ENCODE data around the gene TC2N. TPM values are rescaled to one million over a fixed set of nuclear protein-coding genes. Genes with fewer than 3 reads are reported as not detected.
A peak's percentile ranks its signal among the peaks of the same experiment; 100 is the strongest.
"Not testable (repeated sequence)": the region's sequence is repeated elsewhere in the genome, so short reads cannot be mapped to it uniquely, and the experiment has no call there.

Gene TC2N
- total RNA-seq, 2 donors from 2014 or later, result 178 to 214 TPM

GRCh38 chr14:91848504-91849001 lies 18.8 kb downstream of the TC2N start:
- Mint-ChIP-seq H3K4me1 (peaks cover 37% of the 10 kb centered on the region), H3K36me3 (ENCODE audit: low read depth) (peaks cover 4% of the 10 kb centered on the region), H3K27ac (no peak overlapping the region), H3K4me3 (no peak overlapping the region), H3K27me3 (no peaks in the 10 kb centered on the region)
- ATAC-seq (no peak), DNase-seq (no peak)
- H3K9me3 ChIP-seq (ENCODE audit: control insufficient read depth, low read length, poor library complexity, severe bottlenecking), result peaks cover 2% of the 10 kb centered on the region

DNA sequence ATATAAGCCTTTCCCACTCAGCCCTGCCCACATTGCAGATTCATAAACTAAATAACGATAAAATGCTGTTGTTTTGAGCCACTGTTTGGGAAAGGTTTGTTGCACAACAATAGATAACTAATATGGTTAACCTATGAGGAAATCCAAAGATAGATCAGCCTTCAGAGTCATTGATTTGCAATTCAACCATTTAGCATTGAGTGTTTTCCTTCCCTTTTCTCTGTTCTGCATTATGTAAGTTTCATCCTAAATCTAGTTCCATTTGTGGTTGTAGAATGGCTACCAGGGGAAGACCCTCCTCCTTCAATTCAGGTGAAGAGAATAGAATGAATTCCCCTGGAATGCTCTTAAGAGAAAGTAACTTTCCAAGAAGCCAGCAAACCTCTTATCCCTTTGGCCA lies 19.6 kb downstream of the TC2N start:
- Mint-ChIP-seq H3K36me3 (ENCODE audit: low read depth) (peaks cover 4% of the 10 kb centered on the region), H3K27ac (no peak overlapping the region), H3K4me1 (peaks cover 36% of the 10 kb centered on the region), H3K27me3 (no peaks in the 10 kb centered on the region), H3K4me3 (no peak overlapping the region)
- ATAC-seq, result no peak
- H3K9me3 ChIP-seq (ENCODE audit: control insufficient read depth, low read length, poor library complexity, severe bottlenecking), result no peaks in the 10 kb centered on the region
- no peak for DNase-seq

- Mint-ChIP-seq H3K4me3 (no peak overlapping the region), H3K36me3 (ENCODE audit: low read depth) (no peaks in the 10 kb centered on the region), H3K27ac (peak overlapping the region; percentile 66), H3K4me1 (peaks cover 44% of the 10 kb centered on the region), H3K27me3 (no peaks in the 10 kb centered on the region)
- H3K9me3 ChIP-seq (ENCODE audit: control insufficient read depth, low read length, poor library complexity, severe bottlenecking), result no peaks in the 10 kb centered on the region
- DNase-seq, result no peak
- no peak for ATAC-seq
Observed at GRCh38 chr14:91845652-91846051, 21.7 kb downstream of the TC2N start.

DNA sequence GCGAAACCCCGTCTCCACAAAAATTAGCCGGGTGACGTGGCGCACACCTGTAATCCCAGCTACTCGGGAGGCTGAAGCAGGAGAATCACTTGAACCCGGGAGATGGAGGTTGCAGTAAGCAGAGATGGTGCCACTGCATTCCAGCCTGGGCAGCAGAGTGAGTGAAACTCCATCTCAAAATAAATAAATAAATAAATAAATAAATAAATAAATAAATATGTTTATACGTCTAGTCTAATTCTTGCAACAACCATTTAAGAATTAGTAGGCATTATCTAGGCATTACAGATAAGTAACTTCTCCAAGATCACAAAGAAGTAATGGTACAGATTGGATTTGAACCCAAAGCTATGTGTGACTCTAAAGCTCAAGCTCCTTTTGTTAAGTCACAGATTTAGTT lies 22.3 kb downstream of the TC2N start:
- H3K27ac Mint-ChIP-seq; H3K9me3 ChIP-seq (ENCODE audit: control insufficient read depth, low read length, poor library complexity, severe bottlenecking); DNase-seq; H3K27me3 Mint-ChIP-seq; ATAC-seq; H3K36me3 Mint-ChIP-seq (ENCODE audit: low read depth); H3K4me3 Mint-ChIP-seq: not testable (repeated sequence)
- H3K4me1 Mint-ChIP-seq, result peaks cover 43% of the 10 kb centered on the region

GRCh38 chr14:91844029-91844428 lies 23.3 kb downstream of the TC2N start:
- Mint-ChIP-seq H3K4me1 (peaks cover 42% of the 10 kb centered on the region), H3K27ac (peak overlapping the region; percentile 84), H3K36me3 (ENCODE audit: low read depth) (no peaks in the 10 kb centered on the region), H3K4me3 (no peak overlapping the region), H3K27me3 (no peaks in the 10 kb centered on the region)
- no peak for ATAC-seq
- DNase-seq, result no peak
- H3K9me3 ChIP-seq (ENCODE audit: control insufficient read depth, low read length, poor library complexity, severe bottlenecking), result no peaks in the 10 kb centered on the region

DNA sequence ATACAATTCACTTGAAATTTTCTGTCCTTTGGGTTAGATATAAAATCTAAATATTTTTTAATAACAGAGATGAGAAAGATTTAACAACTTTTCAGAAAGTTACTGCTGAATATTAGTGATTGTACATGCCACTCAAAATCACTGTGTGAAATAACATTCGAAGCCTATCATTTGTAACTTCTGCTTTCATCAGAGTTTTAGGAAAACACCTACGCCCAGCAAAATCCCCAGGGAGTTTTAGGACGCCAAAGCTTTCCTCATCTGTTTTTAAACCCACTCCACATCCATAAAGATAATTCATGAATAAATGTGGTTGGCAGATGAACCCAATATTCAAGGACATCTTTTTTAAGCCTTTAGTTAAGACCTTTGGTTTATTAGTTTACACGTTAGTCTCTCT lies 23.9 kb downstream of the TC2N start:
- ATAC-seq (no peak), DNase-seq (no peak)
- no peaks in the 10 kb centered on the region for H3K9me3 ChIP-seq (ENCODE audit: control insufficient read depth, low read length, poor library complexity, severe bottlenecking)
- Mint-ChIP-seq H3K27ac (peak overlapping the region; percentile 84), H3K4me3 (no peak overlapping the region), H3K4me1 (peaks cover 37% of the 10 kb centered on the region), H3K36me3 (ENCODE audit: low read depth) (no peaks in the 10 kb centered on the region), H3K27me3 (no peaks in the 10 kb centered on the region)

DNA sequence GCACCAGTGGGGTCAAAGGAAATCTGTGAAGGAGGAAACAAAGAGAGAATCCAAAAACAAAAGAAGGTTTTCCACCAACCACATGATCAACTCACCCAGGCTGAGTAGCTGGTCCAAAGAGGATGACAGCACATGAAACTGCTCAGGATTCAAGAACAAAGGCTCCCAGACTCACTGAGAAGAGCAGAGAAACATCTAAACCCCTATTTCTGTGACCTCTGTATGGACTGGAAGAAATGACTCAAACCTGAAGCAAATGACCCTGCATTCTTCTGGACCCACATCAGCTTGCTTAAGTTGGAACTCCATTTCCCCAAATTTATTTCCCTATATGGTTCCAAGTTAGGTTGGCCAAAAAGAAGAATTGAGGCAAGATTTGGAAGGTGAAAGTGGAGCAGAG lies 26.3 kb downstream of the TC2N start:
- DNase-seq (no peak), ATAC-seq (no peak)
- Mint-ChIP-seq H3K27me3 (no peaks in the 10 kb centered on the region), H3K4me1 (peaks cover 34% of the 10 kb centered on the region), H3K4me3 (no peak overlapping the region), H3K27ac (peak overlapping the region; percentile 84), H3K36me3 (ENCODE audit: low read depth) (no peaks in the 10 kb centered on the region)
- H3K9me3 ChIP-seq (ENCODE audit: control insufficient read depth, low read length, poor library complexity, severe bottlenecking), result no peaks in the 10 kb centered on the region

DNA sequence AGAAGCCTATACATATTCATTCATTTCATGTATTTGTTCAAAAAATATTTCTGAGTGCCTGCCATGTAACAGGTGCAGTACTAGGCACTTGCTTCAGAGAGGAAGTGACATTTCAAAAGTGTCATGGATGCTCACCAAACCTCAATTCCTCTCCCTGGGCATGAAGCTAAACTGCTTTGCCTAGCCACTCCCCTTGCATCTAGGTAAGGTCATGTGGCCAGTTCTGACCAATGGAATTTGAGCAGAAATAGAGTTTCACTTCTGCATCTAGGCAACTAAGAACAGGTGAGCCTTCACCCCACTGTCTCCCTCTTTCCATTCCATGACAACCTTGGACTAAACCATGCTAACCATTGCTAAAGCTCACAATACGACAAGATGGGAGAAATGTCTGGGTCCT lies 27.6 kb downstream of the TC2N start:
- Mint-ChIP-seq H3K27me3 (no peaks in the 10 kb centered on the region), H3K36me3 (ENCODE audit: low read depth) (no peaks in the 10 kb centered on the region), H3K27ac (no peak overlapping the region), H3K4me3 (no peak overlapping the region), H3K4me1 (peaks cover 40% of the 10 kb centered on the region)
- ATAC-seq (no peak), DNase-seq (no peak)
- no peaks in the 10 kb centered on the region for H3K9me3 ChIP-seq (ENCODE audit: control insufficient read depth, low read length, poor library complexity, severe bottlenecking)

- Mint-ChIP-seq H3K4me3 (peak overlapping the region; percentile 91), H3K36me3 (ENCODE audit: low read depth) (peaks cover 4% of the 10 kb centered on the region), H3K27ac (peak overlapping the region; percentile 81), H3K27me3 (no peaks in the 10 kb centered on the region), H3K4me1 (peaks cover 44% of the 10 kb centered on the region)
- H3K9me3 ChIP-seq (ENCODE audit: control insufficient read depth, low read length, poor library complexity, severe bottlenecking), result no peaks in the 10 kb centered on the region
- ATAC-seq (no peak), DNase-seq (no peak)
Observed at GRCh38 chr14:91837076-91837475, 30.3 kb downstream of the TC2N start.

GRCh38 chr14:91835920-91836843 lies 31.2 kb downstream of the TC2N start:
- Mint-ChIP-seq H3K4me3 (peak overlapping the region; percentile 91), H3K36me3 (ENCODE audit: low read depth) (peaks cover 4% of the 10 kb centered on the region)

DNA sequence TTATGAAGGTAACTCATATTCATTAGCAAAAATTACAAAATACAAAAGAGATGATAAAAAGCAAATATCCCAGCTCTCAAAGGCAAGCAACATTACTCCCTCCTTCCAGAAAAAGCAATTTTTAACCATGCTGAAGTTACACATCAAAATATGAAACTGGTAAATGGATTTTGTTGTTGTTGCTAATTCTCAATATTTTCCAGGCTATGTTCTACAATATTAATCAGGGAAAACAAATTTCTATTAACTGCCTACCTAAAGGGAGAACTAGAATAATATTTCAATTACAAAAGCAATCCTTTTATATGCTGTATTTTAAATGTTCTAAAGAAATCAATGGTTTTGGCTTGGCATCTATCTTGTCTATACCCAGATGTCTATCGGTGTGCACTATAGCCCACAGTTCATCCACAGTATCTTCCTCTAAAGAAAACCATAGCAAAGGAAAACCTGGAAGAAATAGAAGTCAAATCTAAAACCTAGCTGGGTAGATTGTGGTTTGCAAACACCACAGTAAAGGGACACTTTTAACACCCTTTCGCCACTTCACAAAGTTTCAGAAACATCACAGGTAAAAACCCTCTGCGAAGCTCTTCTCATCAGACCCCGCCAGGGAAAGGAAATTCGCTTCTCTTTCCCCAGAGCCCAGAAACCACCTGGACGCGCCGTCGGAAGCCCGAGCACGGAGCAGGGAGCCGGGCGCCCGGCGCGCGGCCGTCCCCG lies 32.0 kb downstream of the TC2N start:
- Mint-ChIP-seq H3K27ac (peak overlapping the region; percentile 47), H3K4me1 (peaks cover 41% of the 10 kb centered on the region), H3K36me3 (ENCODE audit: low read depth) (peaks cover 5% of the 10 kb centered on the region), H3K4me3 (peak overlapping the region; percentile 91), H3K27me3 (no peaks in the 10 kb centered on the region)
- H3K9me3 ChIP-seq (ENCODE audit: control insufficient read depth, low read length, poor library complexity, severe bottlenecking), result no peaks in the 10 kb centered on the region
- ATAC-seq, result peak; percentile 14
- peak in 2 of 3 donors; percentile 10 to 13 for DNase-seq

More at GRCh38 chr14:91835920-91836843, 31.2 kb downstream of the TC2N start:
- no peaks in the 10 kb centered on the region for H3K9me3 ChIP-seq (ENCODE audit: control insufficient read depth, low read length, poor library complexity, severe bottlenecking)
- peak; percentile 70 to 95 (median 91) for DNase-seq
- peak; percentile 89 for ATAC-seq
- peak overlapping the region; percentile 81 for H3K27ac Mint-ChIP-seq
- H3K4me1 Mint-ChIP-seq, result peaks cover 43% of the 10 kb centered on the region
- no peaks in the 10 kb centered on the region for H3K27me3 Mint-ChIP-seq

- ATAC-seq (no peak), DNase-seq (no peak)
- Mint-ChIP-seq H3K27ac (peak overlapping the region; percentile 47), H3K27me3 (no peaks in the 10 kb centered on the region), H3K4me1 (peaks cover 45% of the 10 kb centered on the region), H3K36me3 (ENCODE audit: low read depth) (peaks cover 8% of the 10 kb centered on the region), H3K4me3 (peak overlapping the region; percentile 73)
- no peaks in the 10 kb centered on the region for H3K9me3 ChIP-seq (ENCODE audit: control insufficient read depth, low read length, poor library complexity, severe bottlenecking)
Observed at GRCh38 chr14:91834571-91834970, 32.8 kb downstream of the TC2N start.

DNA sequence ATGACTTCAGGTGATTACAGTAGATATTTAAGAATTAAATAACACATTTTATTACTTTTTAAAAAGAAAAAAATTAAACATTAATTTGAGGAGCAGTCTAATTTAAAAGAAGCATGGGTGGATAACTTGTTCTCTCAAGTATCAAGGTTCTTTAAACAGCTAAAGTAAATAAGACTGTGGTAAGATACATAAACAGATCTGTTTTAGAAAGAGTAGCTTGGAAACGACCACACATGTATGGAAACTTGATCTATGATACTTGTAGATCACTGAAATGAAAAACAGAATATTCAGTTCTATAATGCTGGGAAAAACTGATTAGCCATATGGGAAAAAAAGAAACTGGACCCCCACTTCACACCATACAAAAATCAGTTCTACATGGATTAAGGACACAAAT lies 36.0 kb downstream of the TC2N start:
- H3K36me3 Mint-ChIP-seq (ENCODE audit: low read depth), result peaks cover 12% of the 10 kb centered on the region
- DNase-seq (no peak), ATAC-seq (no peak)
- no peaks in the 10 kb centered on the region for H3K27me3 Mint-ChIP-seq
- H3K4me1 Mint-ChIP-seq, result peaks cover 53% of the 10 kb centered on the region
- no peak overlapping the region for H3K4me3 Mint-ChIP-seq
- peak overlapping the region; percentile 19 for H3K27ac Mint-ChIP-seq
- H3K9me3 ChIP-seq (ENCODE audit: control insufficient read depth, low read length, poor library complexity, severe bottlenecking), result no peaks in the 10 kb centered on the region
